HG02759 (cell line): Measurements from ENCODE around the gene COX7A2.

ENCODE experiments used
- ATAC-seq: cut with Tn5 transposase; IDR thresholded peaks from one replicate; pipeline ENCODE4 v1.9.1; 2021; ENCODE audit warnings: mild to moderate bottlenecking, moderate library complexity; ENCODE audit not compliant: unreplicated experiment

The COX7A2 gene

GRCh38 chr6:75268988-75269354 lies 25.4 kb upstream of the COX7A2 start:
- ATAC-seq = no peak

GRCh38 chr6:75268121-75268987 lies 24.8 kb upstream of the COX7A2 start:
- no peak for ATAC-seq

GRCh38 chr6:75267461-75267860 lies 23.9 kb upstream of the COX7A2 start:
- no peak for ATAC-seq

- ATAC-seq = peak; percentile 69
Measured at GRCh38 chr6:75266716-75267291, 23.2 kb upstream of the COX7A2 start.

- no peak for ATAC-seq
Measured at GRCh38 chr6:75263401-75263750, 19.8 kb upstream of the COX7A2 start.

- no peak for ATAC-seq
Measured at GRCh38 chr6:75262716-75263400, 19.3 kb upstream of the COX7A2 start.

DNA sequence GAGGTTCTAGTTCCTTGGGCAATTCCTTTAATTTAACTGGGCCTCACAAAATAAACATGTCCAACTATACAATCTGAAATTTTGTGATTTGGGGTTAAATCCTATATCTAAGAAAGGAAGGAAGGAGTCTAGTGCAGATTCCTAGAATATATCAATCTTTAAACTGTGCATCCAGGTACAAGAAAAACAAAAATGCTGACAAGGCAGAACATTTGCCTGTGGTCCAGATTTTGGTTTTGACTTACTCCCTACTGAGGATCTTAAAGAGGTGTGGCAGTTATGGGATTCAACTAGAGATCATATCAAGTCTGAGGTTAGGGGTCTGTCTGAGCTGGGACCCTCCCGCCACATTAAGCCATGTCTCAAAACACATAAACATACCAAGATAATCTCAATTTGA lies 17.7 kb upstream of the COX7A2 start:
- no peak for ATAC-seq

DNA sequence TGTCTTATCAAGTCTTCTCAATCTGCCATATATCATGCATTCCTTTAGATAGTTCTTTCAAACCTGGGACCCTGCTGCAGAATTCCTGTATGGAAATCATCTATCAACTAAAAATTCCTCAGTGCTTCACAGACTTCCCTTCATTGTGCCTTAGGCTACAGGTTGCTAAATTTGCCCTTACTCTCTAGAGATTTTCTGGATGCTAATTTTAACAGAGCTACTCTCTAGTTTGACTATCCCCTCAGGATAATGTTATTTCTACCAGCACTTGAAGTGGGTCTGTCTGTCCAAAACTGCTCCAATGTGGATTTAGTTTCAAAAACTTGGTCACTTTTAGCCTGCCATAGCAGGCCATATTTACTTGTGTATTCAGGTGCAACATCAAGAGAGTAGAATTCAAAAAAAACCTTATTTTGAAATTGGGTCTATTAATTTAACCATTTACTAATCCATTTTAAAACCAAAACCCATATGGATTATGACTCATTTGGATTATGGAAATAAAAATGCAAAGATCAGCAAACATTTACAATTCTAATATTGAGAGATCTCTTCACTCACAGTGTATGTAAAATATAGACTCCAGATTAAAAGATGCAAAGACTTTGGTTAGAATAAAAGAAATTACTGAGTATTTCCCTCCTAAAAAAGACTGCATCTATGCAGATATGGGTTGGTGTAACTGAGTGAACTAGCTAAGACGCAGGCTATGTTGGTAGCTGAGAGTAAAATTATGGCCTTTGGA lies 13.9 kb upstream of the COX7A2 start:
- no peak for ATAC-seq

- no peak for ATAC-seq
Measured at GRCh38 chr6:75250552-75250951, 7.0 kb upstream of the COX7A2 start.

DNA sequence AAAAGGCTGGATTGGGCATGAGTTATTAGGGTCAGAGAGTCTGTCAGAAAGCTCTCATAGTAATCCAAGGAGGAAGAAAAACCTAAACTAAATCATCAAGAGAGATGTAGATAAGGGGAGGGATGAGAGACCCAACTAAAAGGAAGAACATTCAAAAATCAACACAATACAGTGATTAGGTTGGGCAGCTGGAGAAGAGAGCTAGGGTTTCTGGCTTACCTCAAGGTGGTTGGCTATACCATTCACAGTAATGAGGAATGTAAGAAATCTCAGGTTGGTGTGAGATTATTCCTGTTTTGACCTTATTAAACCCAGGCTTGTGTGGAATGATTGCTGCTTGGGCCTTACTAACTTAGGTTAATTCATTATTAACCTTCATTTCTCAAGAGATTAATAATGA lies 6.2 kb upstream of the COX7A2 start:
- ATAC-seq = no peak

GRCh38 chr6:75246386-75246785 lies 2.8 kb upstream of the COX7A2 start:
- no peak for ATAC-seq

GRCh38 chr6:75244063-75244584 lies 523 bp upstream of the COX7A2 start:
- peak; percentile 26 for ATAC-seq

- no peak for ATAC-seq
Measured at GRCh38 chr6:75236630-75237029, 7.0 kb downstream of the COX7A2 start.

- ATAC-seq = no peak
Measured at GRCh38 chr6:75235271-75235670, 8.3 kb downstream of the COX7A2 start.

GRCh38 chr6:75234126-75234865 lies 9.3 kb downstream of the COX7A2 start:
- ATAC-seq = no peak

- ATAC-seq = no peak
Measured at GRCh38 chr6:75233092-75233615, 10.4 kb downstream of the COX7A2 start.

DNA sequence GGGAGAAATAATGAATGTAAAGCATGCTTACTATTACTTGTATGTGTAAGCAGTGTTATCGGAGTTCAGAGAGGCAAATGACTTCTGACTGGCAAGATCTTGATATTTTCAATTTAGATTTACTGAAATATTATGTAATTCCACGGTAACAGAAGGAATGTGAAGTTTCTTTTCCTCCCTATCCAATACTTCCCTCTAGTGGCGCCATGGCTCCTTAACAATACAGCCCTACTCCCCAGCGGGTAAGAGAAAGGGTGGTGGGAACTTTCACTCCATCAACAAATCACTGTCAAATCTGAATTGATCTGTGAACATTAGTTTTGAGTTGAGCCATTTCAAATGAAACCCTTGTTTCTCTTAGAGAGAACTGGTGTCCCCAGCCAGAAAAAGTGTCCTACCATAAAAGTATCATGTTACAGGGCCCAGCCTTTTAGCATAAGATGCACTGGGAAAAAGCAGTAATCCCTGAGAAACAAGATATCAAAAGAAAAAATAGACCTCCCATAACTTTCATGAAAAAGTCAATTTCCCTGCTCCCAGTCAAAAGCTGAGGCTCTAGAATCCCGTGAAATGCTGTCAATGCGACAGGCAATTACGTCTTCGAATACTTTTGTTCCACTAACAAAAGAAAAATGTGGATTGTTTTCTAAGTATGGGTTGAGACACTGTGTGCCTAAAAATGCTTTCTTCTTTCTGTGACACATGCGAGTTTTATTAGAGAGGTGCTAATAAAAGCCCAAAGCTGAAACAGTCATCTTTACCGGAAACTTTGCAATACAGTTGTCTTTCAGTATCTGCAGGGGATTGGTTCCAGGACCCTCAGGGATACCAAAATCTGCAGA lies 12.9 kb downstream of the COX7A2 start:
- ATAC-seq = no peak

GRCh38 chr6:75224303-75224926 lies 19.2 kb downstream of the COX7A2 start:
- no peak for ATAC-seq

DNA sequence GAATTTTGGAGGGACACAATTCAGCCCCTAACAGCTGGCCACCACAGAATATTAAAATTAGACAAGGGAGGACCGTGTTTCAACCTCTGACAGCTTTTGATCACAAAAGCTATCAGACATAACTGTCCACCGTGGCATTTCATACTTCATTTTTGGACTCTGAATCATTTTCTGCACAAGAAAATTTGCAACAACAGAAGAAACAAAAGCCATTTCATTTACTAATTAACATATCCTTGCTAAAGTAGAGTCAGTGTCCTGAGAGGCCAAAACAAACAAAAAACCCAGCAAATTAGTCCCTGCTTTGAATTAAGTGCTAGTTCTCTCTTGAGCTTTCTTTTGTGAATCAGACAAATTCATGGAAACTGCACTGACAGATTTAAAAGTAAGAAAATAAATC lies 20.2 kb downstream of the COX7A2 start:
- no peak for ATAC-seq
